HepG2 (cell line): ENCODE measurements around the gene CCDC85C. TPM values are rescaled to one million over a fixed set of nuclear protein-coding genes. Genes with fewer than 3 reads are reported as not detected.

Source experiments
- ARID2 ChIP-seq: sonication (generic); formaldehyde crosslinking; IDR thresholded peaks from 2 replicates; pipeline ENCODE4 v1.8.1; 2022; ENCODE audit warnings: mild to moderate bottlenecking, missing genetic modification reagents, borderline replicate concordance
- ESRRA ChIP-seq: sonication (generic); formaldehyde crosslinking; IDR thresholded peaks from 2 replicates; pipeline ENCODE4 v1.5.1; 2020; ENCODE audit warnings: mild to moderate bottlenecking, low read depth, missing genetic modification reagents
- FOXK2 ChIP-seq: fragments of 450-650 bp; IDR thresholded peaks from 2 replicates; pipeline ENCODE4 v1.6.1; 2016
- MED13 ChIP-seq: sonication (generic); formaldehyde crosslinking; IDR thresholded peaks from 2 replicates; pipeline ENCODE4 v1.5.0; 2020; ENCODE audit warnings: missing genetic modification reagents
- MXI1 ChIP-seq: IDR thresholded peaks from 3 replicates; pipeline ENCODE4 v1.6.1; 2012; ENCODE audit warnings: low read depth, low read length, inconsistent platforms, borderline replicate concordance
- MYC ChIP-seq: sonication (generic); formaldehyde crosslinking; IDR thresholded peaks from 2 replicates; pipeline ENCODE4 v1.9.0; 2021; ENCODE audit warnings: missing genetic modification reagents, borderline replicate concordance
- NFYB ChIP-seq: sonication (generic); formaldehyde crosslinking; IDR thresholded peaks from 2 replicates; pipeline ENCODE4 v1.4.0; 2020; ENCODE audit warnings: missing genetic modification reagents
- NFYC ChIP-seq: IDR thresholded peaks from 2 replicates; pipeline ENCODE4 v1.6.1; 2016; ENCODE audit warnings: missing genetic modification reagents, missing compliant biosample characterization
- ZBTB3 ChIP-seq: sonication (generic); formaldehyde crosslinking; IDR thresholded peaks from 2 replicates; pipeline ENCODE4 v1.4.0; 2020; ENCODE audit warnings: low read depth, mild to moderate bottlenecking, moderate library complexity, missing genetic modification reagents, borderline replicate concordance
- ZEB1 ChIP-seq: IDR thresholded peaks from 2 replicates; pipeline ENCODE4 v1.6.1; 2012; ENCODE audit warnings: mild to moderate bottlenecking, low read depth, inconsistent platforms; ENCODE audit not compliant: insufficient replicate concordance
- ZFAT ChIP-seq: sonication (generic); formaldehyde crosslinking; conservative IDR thresholded peaks from 2 replicates; pipeline ENCODE4 v1.8.1; 2023; ENCODE audit warnings: missing genetic modification reagents, inconsistent platforms
- ZNF326 ChIP-seq: sonication (generic); formaldehyde crosslinking; IDR thresholded peaks from 2 replicates; pipeline ENCODE4 v1.4.0; 2020; ENCODE audit warnings: missing genetic modification reagents, borderline replicate concordance
- ZNF432 ChIP-seq: sonication (generic); formaldehyde crosslinking; IDR thresholded peaks from 2 replicates; pipeline ENCODE4 v1.5.0; 2020; ENCODE audit warnings: missing genetic modification reagents, mild to moderate bottlenecking, borderline replicate concordance
- ZNF670 ChIP-seq: sonication (generic); formaldehyde crosslinking; IDR thresholded peaks from 2 replicates; pipeline ENCODE4 v1.8.0; 2022; ENCODE audit warnings: mild to moderate bottlenecking, missing genetic modification reagents, borderline replicate concordance
- ZNF672 ChIP-seq: sonication (generic); formaldehyde crosslinking; IDR thresholded peaks from 2 replicates; pipeline ENCODE4 v1.8.1; 2022; ENCODE audit warnings: missing genetic modification reagents
- ZNF766 ChIP-seq: sonication (generic); formaldehyde crosslinking; IDR thresholded peaks from 2 replicates; pipeline ENCODE4 v1.5.0; 2020; ENCODE audit warnings: missing genetic modification reagents, borderline replicate concordance
- polyA plus RNA-seq, 8 experiments: library from polyadenylated mRNA; depleted of rRNA in 3 of 8; stranded (reverse) in 7 of 8; unstranded in 1 of 8; fragments of >200 nt; fragmentation: Illumina TruSeq in 4 of 8; extraction: Trizol in 4 of 8; gene quantifications; 2 replicates each; pipeline versions ENCODE4 v1.2.1 to v1.2.3, GENCODE V29; 2011 to 2016; ENCODE audit warnings: low read depth in 4 of 8, missing spikeins in 1 of 8, mixed read lengths in 1 of 8; ENCODE audit not compliant: insufficient read depth in 1 of 8
- total RNA-seq, 5 experiments: library from RNA; depleted of rRNA; stranded (reverse); fragments of >200 nt; fragmentation: Illumina TruSeq; extraction: Trizol; gene quantifications; 2 replicates each; pipeline ENCODE4 v1.2.3, GENCODE V29; 2016; ENCODE audit warnings: low read depth in 1 of 5
- TF ChIP-seq, protein P1 (sequence below): sonication (generic); formaldehyde crosslinking; IDR thresholded peaks from 2 replicates; pipeline ENCODE4 v1.5.0; 2020; ENCODE audit warnings: mild to moderate bottlenecking, missing genetic modification reagents
- TF ChIP-seq, protein P2 (sequence below): sonication (generic); formaldehyde crosslinking; IDR thresholded peaks from 2 replicates; pipeline ENCODE4 v1.9.0; 2021; ENCODE audit warnings: missing genetic modification reagents, borderline replicate concordance
- TF ChIP-seq, protein P3 (sequence below): sonication (generic); formaldehyde crosslinking; IDR thresholded peaks from 2 replicates; pipeline ENCODE4; 2020; ENCODE audit warnings: missing genetic modification reagents, mild to moderate bottlenecking, borderline replicate concordance
- TF ChIP-seq, protein P4 (sequence below): IDR thresholded peaks from 2 replicates; pipeline ENCODE4 v1.6.1; 2012; ENCODE audit warnings: low read length, improper control_type of control experiment

CCDC85C gene
- total and polyA plus RNA-seq, 2 of the 13 experiments (the other 11 are each of a cell fraction or from before 2014, with no cell fraction given): 18.8 to 43.8 TPM

DNA sequence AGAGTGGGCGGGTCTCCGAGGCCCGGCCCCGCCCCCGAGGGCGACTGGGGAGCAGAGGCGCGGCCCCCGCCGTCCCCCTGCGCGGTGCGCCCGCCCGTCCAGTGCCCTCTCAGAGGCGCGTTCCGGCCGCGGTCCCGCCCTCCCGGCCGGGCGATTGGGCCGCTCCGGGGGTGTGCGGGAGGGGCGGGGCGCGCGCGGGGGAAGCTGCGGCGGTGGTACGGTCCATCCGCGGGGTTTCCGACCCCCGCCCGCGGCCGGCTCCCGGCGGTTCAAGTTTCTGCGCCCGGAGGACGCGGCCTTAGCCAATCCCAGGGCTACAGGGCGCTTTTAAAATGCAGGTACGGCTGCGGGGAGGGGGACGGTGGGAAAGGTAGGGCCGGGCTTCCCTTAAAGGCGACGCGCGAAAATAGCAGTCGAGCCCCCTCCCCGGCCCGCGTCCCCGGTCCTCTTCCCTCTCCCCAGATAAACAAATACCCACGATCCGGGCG, 315 bp upstream of the CCDC85C start (continued):
- TF ChIP-seq ZNF432 (CRISPR knock-in tag): no peak
- no peak for TF ChIP-seq ARID2 (CRISPR knock-in tag)
- no peak for TF ChIP-seq ZNF672
- TF ChIP-seq MED13 (CRISPR knock-in tag): no peak
- TF ChIP-seq MYC (CRISPR knock-in tag): no peak
- no peak for TF ChIP-seq ZBTB3 (CRISPR knock-in tag)
- no peak for TF ChIP-seq ZFAT (CRISPR knock-in tag)
- TF ChIP-seq ZEB1: peak; percentile 82
- TF ChIP-seq, protein P1, sequence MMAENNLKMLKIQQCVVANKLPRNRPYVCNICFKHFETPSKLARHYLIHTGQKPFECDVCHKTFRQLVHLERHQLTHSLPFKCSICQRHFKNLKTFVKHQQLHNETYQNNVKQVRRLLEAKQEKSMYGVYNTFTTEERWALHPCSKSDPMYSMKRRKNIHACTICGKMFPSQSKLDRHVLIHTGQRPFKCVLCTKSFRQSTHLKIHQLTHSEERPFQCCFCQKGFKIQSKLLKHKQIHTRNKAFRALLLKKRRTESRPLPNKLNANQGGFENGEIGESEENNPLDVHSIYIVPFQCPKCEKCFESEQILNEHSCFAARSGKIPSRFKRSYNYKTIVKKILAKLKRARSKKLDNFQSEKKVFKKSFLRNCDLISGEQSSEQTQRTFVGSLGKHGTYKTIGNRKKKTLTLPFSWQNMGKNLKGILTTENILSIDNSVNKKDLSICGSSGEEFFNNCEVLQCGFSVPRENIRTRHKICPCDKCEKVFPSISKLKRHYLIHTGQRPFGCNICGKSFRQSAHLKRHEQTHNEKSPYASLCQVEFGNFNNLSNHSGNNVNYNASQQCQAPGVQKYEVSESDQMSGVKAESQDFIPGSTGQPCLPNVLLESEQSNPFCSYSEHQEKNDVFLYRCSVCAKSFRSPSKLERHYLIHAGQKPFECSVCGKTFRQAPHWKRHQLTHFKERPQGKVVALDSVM (CRISPR knock-in tag): no peak
- peak; percentile 54; the same call in 1 of the 3 replicates for TF ChIP-seq MXI1
- TF ChIP-seq, protein P2, sequence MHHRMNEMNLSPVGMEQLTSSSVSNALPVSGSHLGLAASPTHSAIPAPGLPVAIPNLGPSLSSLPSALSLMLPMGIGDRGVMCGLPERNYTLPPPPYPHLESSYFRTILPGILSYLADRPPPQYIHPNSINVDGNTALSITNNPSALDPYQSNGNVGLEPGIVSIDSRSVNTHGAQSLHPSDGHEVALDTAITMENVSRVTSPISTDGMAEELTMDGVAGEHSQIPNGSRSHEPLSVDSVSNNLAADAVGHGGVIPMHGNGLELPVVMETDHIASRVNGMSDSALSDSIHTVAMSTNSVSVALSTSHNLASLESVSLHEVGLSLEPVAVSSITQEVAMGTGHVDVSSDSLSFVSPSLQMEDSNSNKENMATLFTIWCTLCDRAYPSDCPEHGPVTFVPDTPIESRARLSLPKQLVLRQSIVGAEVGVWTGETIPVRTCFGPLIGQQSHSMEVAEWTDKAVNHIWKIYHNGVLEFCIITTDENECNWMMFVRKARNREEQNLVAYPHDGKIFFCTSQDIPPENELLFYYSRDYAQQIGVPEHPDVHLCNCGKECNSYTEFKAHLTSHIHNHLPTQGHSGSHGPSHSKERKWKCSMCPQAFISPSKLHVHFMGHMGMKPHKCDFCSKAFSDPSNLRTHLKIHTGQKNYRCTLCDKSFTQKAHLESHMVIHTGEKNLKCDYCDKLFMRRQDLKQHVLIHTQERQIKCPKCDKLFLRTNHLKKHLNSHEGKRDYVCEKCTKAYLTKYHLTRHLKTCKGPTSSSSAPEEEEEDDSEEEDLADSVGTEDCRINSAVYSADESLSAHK (CRISPR knock-in tag): no peak
- peak; percentile 80 for TF ChIP-seq NFYB (CRISPR knock-in tag)
- TF ChIP-seq NFYC: peak; percentile 80
- TF ChIP-seq FOXK2: 0 out of 2 replicates have a peak, but pooled peaks have one; percentile 11
- TF ChIP-seq, protein P3, sequence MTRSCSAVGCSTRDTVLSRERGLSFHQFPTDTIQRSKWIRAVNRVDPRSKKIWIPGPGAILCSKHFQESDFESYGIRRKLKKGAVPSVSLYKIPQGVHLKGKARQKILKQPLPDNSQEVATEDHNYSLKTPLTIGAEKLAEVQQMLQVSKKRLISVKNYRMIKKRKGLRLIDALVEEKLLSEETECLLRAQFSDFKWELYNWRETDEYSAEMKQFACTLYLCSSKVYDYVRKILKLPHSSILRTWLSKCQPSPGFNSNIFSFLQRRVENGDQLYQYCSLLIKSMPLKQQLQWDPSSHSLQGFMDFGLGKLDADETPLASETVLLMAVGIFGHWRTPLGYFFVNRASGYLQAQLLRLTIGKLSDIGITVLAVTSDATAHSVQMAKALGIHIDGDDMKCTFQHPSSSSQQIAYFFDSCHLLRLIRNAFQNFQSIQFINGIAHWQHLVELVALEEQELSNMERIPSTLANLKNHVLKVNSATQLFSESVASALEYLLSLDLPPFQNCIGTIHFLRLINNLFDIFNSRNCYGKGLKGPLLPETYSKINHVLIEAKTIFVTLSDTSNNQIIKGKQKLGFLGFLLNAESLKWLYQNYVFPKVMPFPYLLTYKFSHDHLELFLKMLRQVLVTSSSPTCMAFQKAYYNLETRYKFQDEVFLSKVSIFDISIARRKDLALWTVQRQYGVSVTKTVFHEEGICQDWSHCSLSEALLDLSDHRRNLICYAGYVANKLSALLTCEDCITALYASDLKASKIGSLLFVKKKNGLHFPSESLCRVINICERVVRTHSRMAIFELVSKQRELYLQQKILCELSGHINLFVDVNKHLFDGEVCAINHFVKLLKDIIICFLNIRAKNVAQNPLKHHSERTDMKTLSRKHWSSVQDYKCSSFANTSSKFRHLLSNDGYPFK (CRISPR knock-in tag): no peak
- TF ChIP-seq ZNF670 (CRISPR knock-in tag): no peak
- TF ChIP-seq ESRRA (CRISPR knock-in tag): no peak
- no peak for TF ChIP-seq ZNF766 (CRISPR knock-in tag)
- TF ChIP-seq, protein P4, sequence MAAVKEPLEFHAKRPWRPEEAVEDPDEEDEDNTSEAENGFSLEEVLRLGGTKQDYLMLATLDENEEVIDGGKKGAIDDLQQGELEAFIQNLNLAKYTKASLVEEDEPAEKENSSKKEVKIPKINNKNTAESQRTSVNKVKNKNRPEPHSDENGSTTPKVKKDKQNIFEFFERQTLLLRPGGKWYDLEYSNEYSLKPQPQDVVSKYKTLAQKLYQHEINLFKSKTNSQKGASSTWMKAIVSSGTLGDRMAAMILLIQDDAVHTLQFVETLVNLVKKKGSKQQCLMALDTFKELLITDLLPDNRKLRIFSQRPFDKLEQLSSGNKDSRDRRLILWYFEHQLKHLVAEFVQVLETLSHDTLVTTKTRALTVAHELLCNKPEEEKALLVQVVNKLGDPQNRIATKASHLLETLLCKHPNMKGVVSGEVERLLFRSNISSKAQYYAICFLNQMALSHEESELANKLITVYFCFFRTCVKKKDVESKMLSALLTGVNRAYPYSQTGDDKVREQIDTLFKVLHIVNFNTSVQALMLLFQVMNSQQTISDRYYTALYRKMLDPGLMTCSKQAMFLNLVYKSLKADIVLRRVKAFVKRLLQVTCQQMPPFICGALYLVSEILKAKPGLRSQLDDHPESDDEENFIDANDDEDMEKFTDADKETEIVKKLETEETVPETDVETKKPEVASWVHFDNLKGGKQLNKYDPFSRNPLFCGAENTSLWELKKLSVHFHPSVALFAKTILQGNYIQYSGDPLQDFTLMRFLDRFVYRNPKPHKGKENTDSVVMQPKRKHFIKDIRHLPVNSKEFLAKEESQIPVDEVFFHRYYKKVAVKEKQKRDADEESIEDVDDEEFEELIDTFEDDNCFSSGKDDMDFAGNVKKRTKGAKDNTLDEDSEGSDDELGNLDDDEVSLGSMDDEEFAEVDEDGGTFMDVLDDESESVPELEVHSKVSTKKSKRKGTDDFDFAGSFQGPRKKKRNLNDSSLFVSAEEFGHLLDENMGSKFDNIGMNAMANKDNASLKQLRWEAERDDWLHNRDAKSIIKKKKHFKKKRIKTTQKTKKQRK: no peak
- TF ChIP-seq ZNF326 (CRISPR knock-in tag): no peak
